B cell (primary cell): Measurements from ENCODE around the gene FA2H. TPM values are rescaled to one million over a fixed set of nuclear protein-coding genes. Genes with fewer than 3 reads are reported as not detected.

ENCODE experiments used
- ATAC-seq: fragments of 200-7000 bp; cut with Tn5 transposase; one replicate; pipeline ENCODE4 v1.10.0; 2021; ENCODE audit warnings: low read depth, mild to moderate bottlenecking, moderate number of reproducible peaks, moderate library complexity
- CTCF ChIA-PET: fragments of 350-600 bp; sonication (Branson Sonifier 250); formaldehyde crosslinking; loops from one replicate; lab custom pipeline; 2021; ENCODE audit warnings: antibody characterized with exemption, inconsistent platforms; lab: Charles Lee
- POLR2A ChIA-PET: fragments of 350-600 bp; sonication (Branson Sonifier 250); formaldehyde crosslinking; loops from one replicate; lab custom pipeline; 2021; ENCODE audit warnings: antibody characterized with exemption; lab: Charles Lee
- DNase-seq: peaks from one replicate; pipeline ENCODE4 v3.0.0; 2013
- H2AFZ ChIP-seq: 2 replicates; pipeline ENCODE4 v1.6.1; 2012; ENCODE audit warnings: mild to moderate bottlenecking, low read depth, low read length; ENCODE audit not compliant: insufficient read depth, poor library complexity, severe bottlenecking
- H3K27ac ChIP-seq, 2 donors: 1 replicate in 1 of 2; 2 replicates in 1 of 2; pipeline ENCODE4 v1.5.1; 2012 to 2013; ENCODE audit warnings: low read length in 2 of 2, mild to moderate bottlenecking in 2 of 2, moderate library complexity in 1 of 2
- H3K27me3 ChIP-seq, 4 experiments: fragments of 200-600 bp in 1 of 4; sonication (generic) in 1 of 4; replicated peaks in 1 of 4; 1 replicate in 2 of 4; 2 replicates in 2 of 4; pipeline versions ENCODE4 v1.6.1 to v1.7.0; 2013 to 2016; ENCODE audit warnings: low read length in 3 of 4, mild to moderate bottlenecking in 2 of 4, mixed read lengths in 1 of 4, moderate library complexity in 1 of 4; ENCODE audit not compliant: insufficient read depth in 4 of 4, control insufficient read depth in 3 of 4; ENCODE audit errors: control extremely low read depth in 1 of 4
- H3K36me3 ChIP-seq, 2 experiments: replicated peaks in 1 of 2; 1 replicate in 1 of 2; 2 replicates in 1 of 2; pipeline versions ENCODE4 v1.6.1 to v1.7.1; 2013; ENCODE audit warnings: low read length in 1 of 2; ENCODE audit not compliant: insufficient read depth in 2 of 2, control insufficient read depth in 1 of 2; ENCODE audit errors: control extremely low read depth in 1 of 2, extremely low read depth in 1 of 2
- H3K4me1 ChIP-seq, 2 donors: fragments of 200-600 bp in 1 of 2; sonication (generic) in 1 of 2; 1 replicate in 1 of 2; 2 replicates in 1 of 2; pipeline versions ENCODE4 v1.5.1 to v1.6.1; 2013 to 2017; ENCODE audit warnings: low read length in 2 of 2; ENCODE audit not compliant: control insufficient read depth in 2 of 2, insufficient read depth in 2 of 2
- H3K4me2 ChIP-seq: replicated peaks from 2 replicates; pipeline ENCODE3; 2012; ENCODE audit warnings: mild to moderate bottlenecking, low read depth, low read length; ENCODE audit not compliant: poor library complexity, severe bottlenecking
- H3K4me3 ChIP-seq, 5 experiments: fragments of 200-600 bp in 1 of 5; sonication (generic) in 1 of 5; 1 replicate in 3 of 5; 2 replicates in 2 of 5; pipeline versions ENCODE4 v1.5.1 to v1.7.0; 2011 to 2016; ENCODE audit warnings: low read length in 4 of 5, mild to moderate bottlenecking in 4 of 5, low read depth in 2 of 5, control low read depth in 1 of 5, moderate library complexity in 1 of 5; ENCODE audit not compliant: insufficient read depth in 1 of 5; ENCODE audit errors: control extremely low read depth in 1 of 5, extremely low read depth in 1 of 5
- H3K79me2 ChIP-seq: fragments of 200-600 bp; sonication (generic); one replicate; pipeline ENCODE4 v1.6.0; 2016; ENCODE audit warnings: low read length; ENCODE audit not compliant: control insufficient read depth, insufficient read depth
- H3K9ac ChIP-seq: fragments of 200-600 bp; sonication (generic); 2 replicates; pipeline ENCODE4 v1.6.1; 2017; ENCODE audit warnings: mild to moderate bottlenecking, low read length, moderate library complexity
- H3K9me3 ChIP-seq, 3 donors: one replicate each; pipeline versions ENCODE4 v1.6.1 to v1.7.1; 2013; ENCODE audit warnings: low read length in 2 of 3; ENCODE audit not compliant: control insufficient read depth in 2 of 3, insufficient read depth in 1 of 3; ENCODE audit errors: control extremely low read depth in 1 of 3
- H4K20me1 ChIP-seq: 2 replicates; pipeline ENCODE4 v1.6.0; 2012; ENCODE audit warnings: mild to moderate bottlenecking, low read length; ENCODE audit not compliant: insufficient read depth, control insufficient read depth, poor library complexity, severe bottlenecking
- H3K27ac Mint-ChIP-seq: one replicate; pipeline ENCODE4 v1.8.0; 2021; ENCODE audit warnings: mixed read lengths
- H3K27me3 Mint-ChIP-seq: one replicate; pipeline ENCODE4 v1.8.0; 2021; ENCODE audit warnings: mixed read lengths
- H3K4me1 Mint-ChIP-seq: one replicate; pipeline ENCODE4 v1.8.0; 2021; ENCODE audit warnings: mixed read lengths
- H3K4me3 Mint-ChIP-seq: one replicate; pipeline ENCODE4 v1.8.0; 2021; ENCODE audit warnings: mixed read lengths
- H3K9me3 Mint-ChIP-seq: one replicate; pipeline ENCODE4 v1.8.0; 2022; ENCODE audit warnings: mixed read lengths; ENCODE audit not compliant: insufficient read depth
- EZH2 ChIP-seq: IDR thresholded peaks from 2 replicates; pipeline ENCODE4 v1.6.1; 2012; ENCODE audit warnings: borderline replicate concordance, low read depth, mild to moderate bottlenecking, moderate library complexity, low read length; ENCODE audit not compliant: insufficient read depth, poor library complexity, severe bottlenecking
- WGBS: methylation state at CpG from one replicate; pipeline ENCODE4 v1.1.5; 2013; ENCODE audit warnings: missing lambda C conversion rate; ENCODE audit not compliant: insufficient coverage; 5-methylcytosine and 5-hydroxymethylcytosine counted together
- intact Hi-C: fragments of 100-400 bp; cut with micrococcal nuclease; formaldehyde crosslinking; loops from one replicate; pipeline ENCODE4 v1.10.0; 2022
- polyA plus RNA-seq: library from polyadenylated mRNA; depleted of rRNA; stranded (reverse); fragments of >200 nt; gene quantifications from 2 replicates; pipeline ENCODE4 v1.2.3, GENCODE V29; 2012
- total RNA-seq, 2 donors: library from RNA; stranded (reverse); fragments of 120-200 nt in 1 of 2; gene quantifications; 1 replicate in 1 of 2; 2 replicates in 1 of 2; pipeline versions ENCODE4 v1.2.3 to v1.2.4, GENCODE V29; 2013 to 2022
- TF ChIP-seq, protein P1 (sequence below): fragments of 200-600 bp; IDR thresholded peaks from one replicate; pipeline ENCODE4 v1.8.0; 2022; ENCODE audit warnings: antibody characterized with exemption, mild to moderate bottlenecking

Gene FA2H
- total and polyA plus RNA-seq, 2 donors (not counting 1 experiment from before 2014, with no cell fraction given): 1.0 to 3.6 TPM

DNA sequence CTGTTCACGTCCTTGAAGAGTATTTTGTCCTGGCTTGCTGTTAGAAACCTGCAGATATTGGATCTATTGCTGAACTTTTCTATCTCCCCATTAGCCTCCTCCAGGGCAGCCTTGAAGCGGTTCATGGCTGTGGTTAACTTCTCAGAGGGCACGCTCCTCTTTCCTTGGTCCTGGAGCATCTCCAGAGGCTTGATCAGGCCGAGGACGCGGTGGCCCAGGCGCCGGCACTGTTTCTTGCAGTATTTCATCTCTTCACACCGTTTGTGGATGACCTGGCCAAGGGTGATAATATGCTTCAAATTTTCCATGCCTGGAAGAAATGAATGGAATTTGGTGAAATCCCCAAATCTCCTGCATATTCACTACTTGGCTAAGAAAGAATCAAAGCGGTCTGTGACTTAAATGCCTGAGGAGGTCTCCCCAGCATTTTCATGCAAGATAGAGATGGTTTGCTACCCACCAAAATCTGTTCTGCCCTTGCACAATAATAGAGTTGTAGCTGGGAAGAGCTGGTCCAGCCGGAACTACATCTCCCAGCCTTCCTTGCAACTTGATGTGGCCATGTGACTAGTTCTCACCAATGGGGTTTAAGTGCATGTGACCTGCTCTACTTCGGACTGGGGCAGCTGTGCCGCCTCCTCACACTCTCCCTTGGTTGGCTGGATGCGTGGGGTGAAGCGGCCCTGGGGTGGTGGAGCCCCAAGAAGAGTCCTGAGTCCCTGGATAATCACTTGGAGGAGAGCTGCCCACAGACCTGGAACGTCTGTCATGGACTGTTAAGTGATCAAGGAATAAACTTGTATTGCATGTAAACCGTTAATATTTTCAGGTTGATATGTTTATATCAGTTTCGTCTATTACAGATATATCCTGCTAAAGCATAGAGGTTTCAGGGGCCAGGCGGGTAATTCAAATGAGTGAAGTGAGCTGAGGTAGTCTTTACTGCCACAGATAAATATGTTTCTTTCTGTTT lies 78.9 kb downstream of the FA2H start:
- Mint-ChIP-seq H3K27me3 (no peaks in the 10 kb centered on the region), H3K4me3 (peak overlapping the region; percentile 89), H3K27ac (peak overlapping the region; percentile 72), H3K9me3 (no peaks in the 10 kb centered on the region), H3K4me1 (peaks cover 37% of the 10 kb centered on the region)
- Histone ChIP-seq H3K27ac (peak overlapping the region; percentile 34 to 44), H4K20me1 (no peaks in the 10 kb centered on the region), H3K4me2 (peak overlapping the region; percentile 82), H3K27me3 (no peaks in the 10 kb centered on the region), H3K36me3 (peaks cover 0 to 17% of the 10 kb centered on the region in 2 experiments), H3K4me1 (peaks cover 23 to 29% of the 10 kb centered on the region in 2 donors), H3K79me2 (peaks cover 28% of the 10 kb centered on the region), H3K9ac (peak overlapping the region; percentile 55), H3K9me3 (no peaks in the 10 kb centered on the region), H2AFZ (peak overlapping the region; percentile 68), H3K4me3 (peak overlapping the region in 4 of 5 experiments; percentile 26 to 60 (median 42))
- CTCF ChIA-PET: interaction anchor here (0.6 to 1.5 kb wide), 7 partner anchors 12 to 169 kb away, joined by 3 to 5 read pairs (median 4); partner anchors contain the start of gene RFWD3
- POLR2A ChIA-PET: interaction anchor here (1.0 to 1.5 kb wide), 2 partner anchors 14 to 28 kb away, joined by 3 to 4 read pairs; no protein-coding TSS in a partner anchor
- TF ChIP-seq EZH2: no peak
- TF ChIP-seq, protein P1, sequence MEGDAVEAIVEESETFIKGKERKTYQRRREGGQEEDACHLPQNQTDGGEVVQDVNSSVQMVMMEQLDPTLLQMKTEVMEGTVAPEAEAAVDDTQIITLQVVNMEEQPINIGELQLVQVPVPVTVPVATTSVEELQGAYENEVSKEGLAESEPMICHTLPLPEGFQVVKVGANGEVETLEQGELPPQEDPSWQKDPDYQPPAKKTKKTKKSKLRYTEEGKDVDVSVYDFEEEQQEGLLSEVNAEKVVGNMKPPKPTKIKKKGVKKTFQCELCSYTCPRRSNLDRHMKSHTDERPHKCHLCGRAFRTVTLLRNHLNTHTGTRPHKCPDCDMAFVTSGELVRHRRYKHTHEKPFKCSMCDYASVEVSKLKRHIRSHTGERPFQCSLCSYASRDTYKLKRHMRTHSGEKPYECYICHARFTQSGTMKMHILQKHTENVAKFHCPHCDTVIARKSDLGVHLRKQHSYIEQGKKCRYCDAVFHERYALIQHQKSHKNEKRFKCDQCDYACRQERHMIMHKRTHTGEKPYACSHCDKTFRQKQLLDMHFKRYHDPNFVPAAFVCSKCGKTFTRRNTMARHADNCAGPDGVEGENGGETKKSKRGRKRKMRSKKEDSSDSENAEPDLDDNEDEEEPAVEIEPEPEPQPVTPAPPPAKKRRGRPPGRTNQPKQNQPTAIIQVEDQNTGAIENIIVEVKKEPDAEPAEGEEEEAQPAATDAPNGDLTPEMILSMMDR: no peak
- peak; percentile 81 for DNase-seq
- whole genome bisulfite sequencing: 67% methylated on average over 9 of the region's 19 CpGs
- intact Hi-C loops: loop anchor here (1.0 kb wide), 1 partner anchor 28 kb away; no protein-coding TSS in a partner anchor
- ATAC-seq: peak; percentile 85
